ENCODE results near the gene TEX2. TPM values are rescaled to one million over a fixed set of nuclear protein-coding genes. Genes with fewer than 3 reads are reported as not detected.
"Not testable (repeated sequence)": the region's sequence is repeated elsewhere in the genome, so short reads cannot be mapped to it uniquely, and the experiment has no call there.

The TEX2 gene
- total RNA-seq, 1 experiment from 2014 or later = 14.3 TPM

- peak; percentile 41 for DNase-seq (ENCODE audit: low read depth)
Observed at GRCh38 chr17:64183815-64184214, 79.2 kb downstream of the TEX2 start.

DNA sequence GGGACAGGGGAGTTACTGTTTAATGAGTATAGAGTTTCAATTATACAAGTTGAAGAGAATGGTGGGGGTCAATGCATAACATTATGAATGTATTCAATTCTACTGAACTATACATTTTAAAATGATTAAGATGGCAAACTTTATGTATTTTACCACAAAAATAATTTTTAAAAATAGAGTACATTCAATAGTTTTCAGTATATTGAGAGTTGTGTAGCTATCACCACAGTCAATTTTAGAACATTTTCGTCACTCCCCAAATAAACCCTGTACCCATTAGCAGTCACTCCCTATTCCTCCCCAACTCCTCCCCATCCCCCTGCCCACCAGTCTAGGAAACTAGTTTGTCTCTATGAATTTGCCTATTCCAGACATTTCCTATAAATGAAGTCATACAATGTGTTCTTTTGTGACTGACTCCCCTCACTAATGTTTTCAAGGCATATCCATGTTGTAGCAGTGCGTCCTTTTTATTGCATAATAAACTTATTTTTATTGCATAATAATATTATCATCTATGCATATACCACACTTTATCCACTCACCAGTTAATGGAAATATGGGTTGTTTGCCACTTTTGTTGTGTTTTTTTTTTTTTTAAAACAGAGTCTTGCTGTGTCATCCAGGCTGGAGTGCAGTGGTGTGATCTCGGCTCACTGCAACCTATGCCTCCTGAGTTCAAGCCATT, 80.6 kb downstream of the TEX2 start:
- DNase-seq (ENCODE audit: low read depth) = no peak

GRCh38 chr17:64180089-64181073, 82.7 kb downstream of the TEX2 start:
- no peak for DNase-seq (ENCODE audit: low read depth)

GRCh38 chr17:64179024-64179423, 84.0 kb downstream of the TEX2 start:
- not testable (repeated sequence) for DNase-seq (ENCODE audit: low read depth)

GRCh38 chr17:64178011-64178825, 84.8 kb downstream of the TEX2 start:
- no peak for DNase-seq (ENCODE audit: low read depth)

DNA sequence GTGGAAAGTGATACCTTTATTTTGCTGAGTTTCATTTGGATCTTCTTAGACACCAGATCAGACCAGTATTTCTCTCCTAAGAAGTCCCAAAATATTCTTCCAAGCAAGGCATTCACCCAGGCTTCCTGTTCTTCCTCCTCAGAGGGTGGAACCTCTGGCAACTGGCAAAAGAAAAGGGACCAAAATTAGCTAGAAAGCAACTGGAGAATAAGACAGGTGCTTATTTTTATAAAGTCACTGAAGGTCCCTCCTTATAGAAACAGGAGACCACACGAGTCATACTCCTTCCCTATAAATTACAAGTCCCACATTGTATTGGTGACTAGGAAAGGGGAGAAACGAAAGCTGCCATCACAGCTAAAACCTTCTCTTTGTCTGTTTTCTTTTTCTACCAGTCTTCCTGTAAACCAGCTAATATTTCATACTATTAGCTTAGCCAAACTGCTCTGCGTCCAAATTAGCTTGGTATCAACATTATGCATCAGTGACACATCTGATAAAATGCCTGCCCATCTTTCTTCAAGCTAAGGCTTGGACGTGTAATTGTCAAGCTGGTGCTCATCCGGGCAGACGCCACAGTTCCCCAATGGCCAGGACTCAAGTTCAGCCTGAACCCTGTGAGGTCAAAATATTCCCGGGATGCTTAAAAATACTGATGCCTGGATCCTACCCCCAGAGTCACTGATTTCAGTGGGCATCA, 85.6 kb downstream of the TEX2 start:
- DNase-seq (ENCODE audit: low read depth) = no peak

- no peak for DNase-seq (ENCODE audit: low read depth)
Observed at GRCh38 chr17:64176556-64176955, 86.5 kb downstream of the TEX2 start.

DNA sequence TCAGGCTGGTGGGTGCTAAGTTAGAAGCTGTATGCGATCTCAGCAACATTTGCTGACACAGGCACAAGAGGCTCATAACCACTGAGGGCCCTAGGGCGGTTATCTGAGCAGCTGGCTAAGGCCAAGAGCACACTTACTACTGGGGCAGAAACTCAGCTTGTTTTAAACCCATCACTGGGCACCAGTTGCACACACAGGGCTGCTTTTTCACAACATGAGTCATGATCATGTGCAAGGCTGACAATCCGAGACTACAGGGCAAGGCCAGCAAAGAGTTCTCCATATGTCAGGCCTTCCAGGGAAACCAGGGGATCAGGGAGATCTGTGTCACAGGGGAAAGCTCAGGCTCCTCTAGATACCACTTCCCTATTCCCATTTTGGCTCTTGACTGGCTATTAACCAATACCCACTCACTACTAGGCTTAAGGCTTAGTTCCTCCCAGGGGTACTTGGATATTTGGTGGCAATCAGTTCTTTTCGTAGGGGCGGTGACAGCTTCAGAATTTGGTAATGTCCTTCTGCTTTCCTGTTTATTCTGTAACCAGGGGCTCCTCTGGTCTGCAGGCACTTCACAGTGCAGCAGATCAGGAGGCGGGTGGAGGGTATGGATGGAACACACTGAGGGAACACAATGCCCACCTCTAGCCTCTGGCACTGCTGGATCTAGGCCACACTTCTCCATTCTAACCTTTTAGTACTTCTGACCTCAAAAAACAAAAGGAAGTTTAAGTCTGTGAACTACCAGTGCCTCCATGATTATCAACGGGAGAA, 88.2 kb downstream of the TEX2 start:
- peak; percentile 9 for DNase-seq (ENCODE audit: low read depth)

DNA sequence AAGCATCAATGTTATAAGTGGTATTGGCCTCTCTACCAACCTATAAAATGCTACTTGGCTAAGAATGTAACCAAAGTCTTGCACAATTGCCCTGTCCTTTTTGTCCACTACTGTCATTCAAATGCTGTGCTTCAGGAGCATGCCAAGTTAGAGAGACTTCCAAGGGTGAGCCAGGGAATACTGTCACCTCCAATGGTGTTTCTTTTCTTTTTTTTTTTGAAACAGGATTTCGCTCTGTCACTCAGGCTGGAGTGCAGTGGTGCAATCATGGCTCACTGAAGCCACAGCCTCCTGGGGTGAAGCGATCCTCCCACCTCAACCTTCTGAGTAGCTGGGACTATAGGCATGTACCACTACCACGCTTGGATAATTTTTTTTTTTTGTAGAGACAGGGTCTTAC, 89.4 kb downstream of the TEX2 start:
- no peak for DNase-seq (ENCODE audit: low read depth)

GRCh38 chr17:64172510-64172909, 90.5 kb downstream of the TEX2 start:
- DNase-seq (ENCODE audit: low read depth) = no peak

DNA sequence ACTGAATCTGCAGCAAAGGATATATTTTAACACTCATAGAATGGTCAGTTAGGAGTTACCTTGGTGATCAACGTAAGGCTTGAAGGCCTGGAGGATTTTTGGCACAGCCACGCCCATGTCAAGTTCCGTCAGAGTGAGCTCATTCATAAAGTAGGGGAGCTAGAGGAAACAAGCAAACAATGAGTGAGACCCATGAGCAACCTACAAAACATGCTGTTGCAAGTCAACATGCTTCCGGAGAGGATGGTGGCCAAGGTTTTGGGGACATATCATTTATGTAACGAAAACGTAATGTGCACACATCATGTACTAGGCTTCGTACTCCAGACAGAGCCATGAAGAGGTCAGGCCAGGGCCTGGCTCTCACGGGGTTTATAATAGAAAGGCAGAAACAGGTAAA, 92.0 kb downstream of the TEX2 start:
- DNase-seq (ENCODE audit: low read depth) = no peak

- no peak for DNase-seq (ENCODE audit: low read depth)
Observed at GRCh38 chr17:64170286-64170685, 92.8 kb downstream of the TEX2 start.

DNA sequence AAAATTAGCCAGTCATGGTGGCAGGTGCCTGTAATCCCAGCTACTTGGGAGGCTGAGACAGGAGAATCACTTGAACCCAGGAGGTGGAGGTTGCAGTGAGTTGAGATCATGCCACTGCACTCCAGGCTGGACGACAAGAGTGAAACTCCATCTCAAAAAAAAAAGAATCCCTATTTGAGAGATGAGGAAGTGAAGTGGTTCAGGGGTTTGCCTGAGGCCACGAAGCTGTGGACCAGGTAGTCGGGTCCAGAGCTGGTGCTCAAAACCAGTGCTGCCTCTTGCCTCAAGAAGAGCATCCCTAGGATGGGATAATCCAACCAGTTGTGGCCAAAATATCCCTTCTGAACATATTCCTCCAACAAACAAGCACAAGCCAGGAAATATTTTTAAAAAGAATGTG, 95.4 kb downstream of the TEX2 start:
- not testable (repeated sequence) for DNase-seq (ENCODE audit: low read depth)

DNA sequence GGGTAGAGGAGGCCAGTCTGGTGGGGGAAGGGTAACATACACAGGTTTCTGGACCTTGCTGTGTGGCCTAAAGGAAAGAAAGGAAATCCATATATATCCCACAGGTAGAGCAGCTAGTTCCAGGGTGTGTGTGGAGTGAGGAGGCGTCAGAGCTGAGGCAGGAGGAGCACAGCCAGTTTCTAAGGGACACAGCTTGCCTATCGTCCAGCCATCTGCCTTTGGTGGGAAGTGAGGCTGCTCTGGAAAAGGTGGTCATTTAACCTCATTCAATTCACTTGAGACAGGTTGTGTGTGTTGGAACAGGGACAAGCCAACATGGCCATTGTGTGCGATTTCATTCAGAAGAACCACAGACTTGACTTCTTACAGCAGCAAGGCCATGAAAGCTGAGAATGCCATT, 96.2 kb downstream of the TEX2 start:
- DNase-seq (ENCODE audit: low read depth) = no peak

DNA sequence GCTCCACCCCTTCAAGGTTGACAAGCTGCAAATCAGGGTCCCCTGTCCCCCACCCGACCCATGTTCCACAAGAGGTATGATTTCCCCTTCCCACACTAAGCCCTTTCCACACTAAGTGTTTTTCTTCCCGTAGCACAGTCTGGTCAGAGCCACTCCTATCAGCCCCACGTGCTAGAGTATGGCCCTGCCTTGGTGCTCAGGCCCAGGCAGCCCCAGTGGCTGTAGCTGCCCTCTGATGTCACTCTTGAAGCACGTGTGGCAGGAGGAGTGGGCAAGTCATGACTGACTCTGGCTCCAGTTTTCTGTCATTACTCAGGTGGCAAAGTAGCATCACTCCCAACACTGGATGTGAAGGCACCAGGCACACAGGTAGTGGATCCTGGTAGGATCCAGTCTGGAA, 97.7 kb downstream of the TEX2 start:
- DNase-seq (ENCODE audit: low read depth) = no peak

DNA sequence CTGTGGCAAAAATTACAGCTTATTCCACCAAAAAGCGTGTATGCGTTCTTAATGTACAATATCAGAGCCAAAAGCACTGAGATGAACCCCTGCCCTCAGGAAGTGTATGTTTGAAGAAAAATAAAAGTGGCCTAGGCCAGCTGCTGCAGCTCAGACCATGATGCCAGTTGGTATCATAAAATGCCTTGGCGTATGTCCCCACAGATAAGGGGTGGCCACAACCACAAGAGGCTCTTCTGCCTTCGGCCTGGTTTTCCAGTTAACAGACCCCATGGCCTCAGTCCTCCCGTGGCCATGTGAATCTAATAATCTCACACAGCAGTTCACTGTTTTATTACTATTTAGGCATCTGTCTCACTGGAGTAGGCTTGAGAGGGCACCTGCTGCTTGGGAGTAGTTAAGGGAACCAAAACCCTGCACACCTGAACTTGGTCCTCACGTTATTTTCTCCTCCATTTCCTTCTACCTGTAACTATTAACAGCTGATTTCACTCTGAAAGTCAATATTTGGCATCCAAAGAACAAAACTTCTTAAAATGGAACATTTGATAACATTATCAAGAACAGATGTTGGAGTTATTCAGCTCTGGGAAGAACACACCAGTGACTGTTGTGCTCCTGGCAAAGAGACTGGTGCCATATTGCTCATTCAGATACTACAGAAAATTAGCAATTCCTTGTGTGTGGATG, 98.3 kb downstream of the TEX2 start:
- DNase-seq (ENCODE audit: low read depth) = no peak

DNA sequence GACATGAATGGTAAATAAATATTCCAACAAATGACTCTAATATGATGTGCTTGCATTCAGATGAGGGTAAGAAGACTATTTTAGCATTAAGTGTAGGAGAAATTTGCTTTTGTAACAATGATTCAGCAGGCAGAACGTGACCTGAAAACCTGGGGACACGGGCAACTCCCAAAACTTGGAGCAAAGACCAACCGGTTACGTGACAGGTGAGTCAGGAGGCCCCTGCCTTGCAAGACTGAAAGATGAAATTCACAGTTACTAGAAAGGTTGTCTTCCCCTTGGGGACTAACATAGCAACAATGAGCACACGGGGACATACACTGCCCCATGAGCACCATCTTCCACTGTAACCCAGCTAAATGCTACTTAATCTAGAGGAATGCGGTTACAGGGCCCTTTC, 99.6 kb downstream of the TEX2 start:
- DNase-seq (ENCODE audit: low read depth) = no peak

DNA sequence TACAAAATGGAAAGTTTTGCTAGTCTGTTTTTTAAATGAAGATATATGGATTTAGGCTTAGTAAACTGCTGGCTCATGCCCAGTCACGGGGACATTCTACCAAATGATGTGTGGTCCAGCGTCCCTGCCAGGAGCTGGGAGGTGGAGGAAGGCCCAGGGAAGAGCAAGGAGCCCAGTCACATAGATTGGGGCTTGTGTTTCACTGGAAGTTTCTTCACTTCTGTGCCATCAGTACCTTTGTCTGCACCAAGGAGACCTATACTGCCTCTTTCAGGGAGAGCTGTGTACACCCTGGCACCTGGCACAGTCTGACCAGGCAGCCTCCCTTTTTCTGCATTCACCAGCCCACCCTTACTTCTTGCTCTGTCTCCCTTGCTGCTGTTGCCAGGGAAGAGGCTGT, 100.5 kb downstream of the TEX2 start:
- no peak for DNase-seq (ENCODE audit: low read depth)

DNA sequence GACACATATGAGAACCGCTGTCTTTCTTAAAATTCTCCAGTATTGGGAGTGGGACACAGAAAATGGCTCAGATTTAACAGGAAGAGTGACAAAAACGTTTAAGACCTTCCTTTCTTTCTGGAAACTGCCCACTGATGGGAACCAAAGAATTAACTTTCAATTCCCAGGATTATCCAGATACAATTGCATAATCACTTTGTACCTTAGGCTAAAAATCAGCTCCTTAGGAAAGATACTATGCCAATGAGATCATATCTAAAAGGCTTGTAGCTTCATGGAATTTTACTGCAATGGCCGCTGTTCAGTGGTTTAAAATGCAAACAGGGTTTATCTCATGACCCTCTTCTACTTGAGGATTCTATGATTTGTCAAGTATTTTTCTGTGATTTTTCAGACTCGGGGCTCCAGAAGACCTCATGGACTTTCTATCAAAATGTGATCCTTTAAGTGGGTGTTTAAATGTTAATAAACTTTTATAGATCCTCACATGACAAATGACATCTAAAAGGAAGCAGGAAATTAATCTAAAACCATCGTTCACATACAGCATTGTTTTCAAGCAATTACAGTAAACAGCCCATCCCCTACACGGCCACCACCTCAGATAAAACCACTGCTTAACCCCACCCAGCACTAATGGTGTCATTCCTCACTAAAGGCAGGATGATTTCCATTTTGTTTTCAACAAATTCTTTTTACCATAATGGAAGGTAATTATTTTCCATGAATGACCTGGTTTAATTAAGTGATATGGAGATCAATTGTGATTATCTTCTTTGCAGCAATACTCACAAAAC, 101.5 kb downstream of the TEX2 start:
- no peak for DNase-seq (ENCODE audit: low read depth)
